HG03558 (cell line): ENCODE data around the gene TRIM56.
"Not testable (repeated sequence)": the region's sequence is repeated elsewhere in the genome, so short reads cannot be mapped to it uniquely, and the experiment has no call there.

Source experiments
- ATAC-seq: cut with Tn5 transposase; IDR thresholded peaks from one replicate; pipeline ENCODE4 v1.9.1; 2021; ENCODE audit warnings: moderate number of reproducible peaks; ENCODE audit not compliant: unreplicated experiment; ENCODE audit errors: extremely low read depth

TRIM56 gene

DNA sequence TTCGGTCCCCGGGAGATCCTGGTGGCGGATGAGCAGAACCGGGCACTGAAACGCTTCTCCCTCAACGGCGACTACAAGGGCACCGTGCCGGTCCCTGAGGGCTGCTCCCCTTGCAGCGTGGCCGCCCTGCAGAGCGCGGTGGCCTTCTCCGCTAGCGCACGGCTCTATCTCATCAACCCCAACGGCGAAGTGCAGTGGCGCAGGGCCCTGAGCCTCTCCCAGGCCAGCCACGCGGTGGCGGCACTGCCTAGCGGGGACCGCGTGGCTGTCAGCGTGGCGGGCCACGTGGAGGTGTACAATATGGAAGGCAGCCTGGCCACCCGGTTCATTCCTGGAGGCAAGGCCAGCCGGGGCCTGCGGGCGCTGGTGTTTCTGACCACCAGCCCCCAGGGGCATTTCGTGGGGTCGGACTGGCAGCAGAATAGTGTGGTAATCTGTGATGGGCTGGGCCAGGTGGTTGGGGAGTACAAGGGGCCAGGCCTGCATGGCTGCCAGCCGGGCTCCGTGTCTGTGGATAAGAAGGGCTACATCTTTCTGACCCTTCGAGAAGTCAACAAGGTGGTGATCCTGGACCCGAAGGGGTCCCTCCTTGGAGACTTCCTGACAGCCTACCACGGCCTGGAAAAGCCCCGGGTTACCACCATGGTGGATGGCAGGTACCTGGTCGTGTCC is 3.7 kb downstream of the TRIM56 start:
- ATAC-seq, result no peak

DNA sequence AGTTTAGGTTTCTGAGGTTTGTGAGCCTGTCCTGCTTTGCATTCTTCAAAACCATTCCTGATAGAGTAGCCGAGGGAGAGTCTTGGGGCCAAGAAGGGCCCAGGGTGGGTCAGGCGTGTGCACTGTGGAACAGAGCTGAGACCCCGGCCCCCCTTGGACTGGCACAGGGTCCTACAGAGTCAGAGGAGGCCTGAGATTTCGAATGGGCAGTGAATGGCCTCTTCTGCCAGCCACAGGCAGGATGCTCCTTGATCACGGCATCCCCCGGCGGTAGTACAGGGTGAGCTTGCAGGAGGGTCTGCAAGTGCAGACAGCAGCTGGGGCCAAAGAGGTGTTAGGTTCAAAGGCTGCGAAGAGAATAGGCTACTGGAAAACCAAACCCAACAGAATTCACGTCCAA is 4.6 kb downstream of the TRIM56 start:
- no peak for ATAC-seq

DNA sequence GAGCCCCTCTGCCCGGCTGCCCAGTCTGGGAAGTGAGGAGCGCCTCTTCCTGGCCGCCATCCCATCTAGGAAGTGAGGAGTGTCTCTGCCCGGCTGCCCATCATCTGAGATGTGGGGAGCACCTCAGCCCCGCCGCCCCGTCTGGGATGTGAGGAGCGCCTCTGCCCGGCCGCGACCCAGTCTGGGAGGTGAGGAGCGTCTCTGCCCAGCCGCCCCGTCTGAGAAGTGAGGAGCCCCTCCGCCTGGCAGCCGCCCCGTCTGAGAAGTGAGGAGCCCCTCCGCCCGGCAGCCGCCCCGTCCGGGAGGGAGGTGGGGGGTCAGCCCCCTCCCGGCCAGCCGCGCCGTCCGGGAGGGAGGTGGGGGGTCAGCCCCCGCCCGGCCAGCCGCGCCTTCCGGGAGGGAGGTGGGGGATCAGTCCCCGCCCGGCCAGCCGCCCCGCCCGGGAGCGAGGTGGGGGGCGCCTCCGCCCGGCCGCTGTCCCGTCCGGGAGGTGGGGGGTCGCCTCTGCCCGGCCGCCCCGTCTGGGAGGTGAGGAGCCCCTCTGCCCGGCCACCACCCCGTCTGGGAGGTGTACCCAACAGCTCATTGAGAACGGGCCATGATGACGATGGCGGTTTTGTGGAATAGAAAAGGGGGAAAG is 7.1 kb downstream of the TRIM56 start:
- not testable (repeated sequence) for ATAC-seq

DNA sequence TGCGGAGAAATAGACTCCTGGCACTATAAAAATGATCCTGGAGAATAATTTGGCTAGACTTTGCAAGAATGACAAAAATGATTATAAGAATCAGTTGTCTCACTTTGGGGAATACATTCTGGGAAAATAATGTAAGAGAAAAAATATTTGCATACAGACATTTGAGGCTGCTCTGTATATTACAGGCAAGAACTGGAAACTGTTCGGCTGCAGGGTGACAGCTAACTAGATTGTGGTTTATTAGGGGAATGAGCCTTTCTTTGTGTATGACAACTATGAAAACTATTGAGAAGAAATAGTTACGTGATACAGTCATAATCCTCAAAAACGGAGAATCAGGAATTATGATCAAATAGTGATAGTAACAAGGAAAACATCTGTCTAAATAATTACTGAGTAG is 8.6 kb downstream of the TRIM56 start:
- ATAC-seq, result no peak

DNA sequence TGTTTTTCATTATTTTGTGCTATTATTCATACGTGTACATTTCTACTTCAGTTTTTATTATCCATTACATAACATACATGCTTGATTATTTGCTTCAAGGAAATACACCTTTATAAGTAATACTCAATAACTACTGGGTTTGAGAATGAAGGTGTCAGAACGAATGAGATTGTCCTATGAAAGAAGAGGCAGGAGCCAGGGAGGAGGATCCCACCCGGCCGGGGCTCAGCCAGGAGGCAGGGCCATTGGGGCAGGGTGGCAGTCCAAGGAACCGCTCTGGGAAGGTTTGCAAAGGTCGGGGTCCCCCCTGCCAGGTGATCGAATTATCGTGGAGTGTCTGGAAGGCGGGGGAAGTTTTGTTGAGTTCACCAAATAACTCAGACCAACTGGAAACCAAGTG is 9.1 kb downstream of the TRIM56 start:
- ATAC-seq, result no peak

- ATAC-seq, result no peak
Observed at GRCh38 chr7:101094791-101095375, 9.6 kb downstream of the TRIM56 start.

DNA sequence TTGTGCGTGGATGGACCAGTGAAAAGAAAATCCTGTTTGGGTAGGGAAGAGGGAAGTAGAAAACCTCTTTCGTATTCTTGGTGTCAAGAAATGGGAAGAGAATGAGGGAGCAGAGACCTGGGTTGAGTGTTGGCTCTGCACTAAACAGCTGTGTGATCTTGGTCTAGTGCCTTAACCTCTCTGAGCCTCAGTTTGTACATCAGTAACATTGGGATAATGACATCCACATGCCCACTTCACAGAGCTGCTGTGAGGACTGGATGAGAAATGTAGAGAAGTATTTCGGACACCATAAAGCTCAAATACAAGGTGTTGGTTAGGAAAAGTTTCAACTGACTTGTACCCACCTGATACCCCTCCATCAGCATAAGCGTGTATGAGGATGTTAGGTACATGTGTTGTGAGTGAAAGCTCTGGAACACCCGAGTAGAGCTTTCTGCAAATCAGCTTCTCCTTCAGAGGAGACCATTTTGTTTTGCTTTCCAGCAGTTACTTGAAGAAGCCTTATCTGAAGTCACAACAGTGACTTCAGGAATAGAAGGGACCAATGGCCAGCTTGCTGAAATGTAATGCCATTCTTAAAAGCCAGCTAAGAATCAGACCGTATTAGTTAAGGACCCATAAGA is 11.2 kb downstream of the TRIM56 start:
- ATAC-seq, result no peak

DNA sequence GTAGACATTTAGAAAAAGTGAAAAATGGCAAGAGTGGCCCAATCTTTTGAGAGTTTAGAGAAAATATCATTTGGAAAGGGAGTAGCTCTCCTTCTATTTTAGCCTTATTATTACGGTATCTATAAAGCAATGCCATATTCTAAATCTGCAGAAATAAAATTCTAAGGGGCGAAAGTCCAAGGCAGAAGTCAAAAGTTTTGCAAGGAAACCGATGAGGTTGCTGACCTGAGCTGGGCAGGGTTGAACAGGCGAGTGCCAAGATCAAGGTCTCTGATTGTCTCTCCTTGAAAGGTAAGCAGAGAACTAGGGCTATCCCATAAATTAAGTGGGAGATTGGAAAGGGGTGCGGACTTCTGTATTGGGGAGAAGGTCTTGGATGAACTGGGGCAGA is 11.7 kb downstream of the TRIM56 start:
- ATAC-seq, result no peak

DNA sequence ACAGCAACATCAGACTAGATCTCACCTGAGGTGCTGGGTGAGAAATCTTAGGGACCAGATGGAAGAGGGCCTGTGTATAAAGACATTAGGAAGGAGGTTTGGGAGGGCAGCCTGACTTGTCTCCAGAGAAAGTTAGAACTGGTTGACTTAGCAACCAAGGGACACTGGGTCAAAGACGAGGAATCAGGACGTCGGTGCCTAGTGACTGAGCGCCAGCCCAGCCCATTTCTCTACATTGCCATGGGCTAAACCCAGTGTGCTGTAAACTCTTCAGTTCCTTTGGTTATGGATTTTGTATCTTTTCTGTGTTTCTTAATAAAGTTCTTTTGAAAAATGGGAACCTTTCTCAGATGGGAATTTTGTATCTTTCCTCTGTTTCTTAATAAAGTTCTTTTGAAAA is 12.3 kb downstream of the TRIM56 start:
- no peak for ATAC-seq

- ATAC-seq, result no peak
Observed at GRCh38 chr7:101099969-101100781, 14.9 kb downstream of the TRIM56 start.

DNA sequence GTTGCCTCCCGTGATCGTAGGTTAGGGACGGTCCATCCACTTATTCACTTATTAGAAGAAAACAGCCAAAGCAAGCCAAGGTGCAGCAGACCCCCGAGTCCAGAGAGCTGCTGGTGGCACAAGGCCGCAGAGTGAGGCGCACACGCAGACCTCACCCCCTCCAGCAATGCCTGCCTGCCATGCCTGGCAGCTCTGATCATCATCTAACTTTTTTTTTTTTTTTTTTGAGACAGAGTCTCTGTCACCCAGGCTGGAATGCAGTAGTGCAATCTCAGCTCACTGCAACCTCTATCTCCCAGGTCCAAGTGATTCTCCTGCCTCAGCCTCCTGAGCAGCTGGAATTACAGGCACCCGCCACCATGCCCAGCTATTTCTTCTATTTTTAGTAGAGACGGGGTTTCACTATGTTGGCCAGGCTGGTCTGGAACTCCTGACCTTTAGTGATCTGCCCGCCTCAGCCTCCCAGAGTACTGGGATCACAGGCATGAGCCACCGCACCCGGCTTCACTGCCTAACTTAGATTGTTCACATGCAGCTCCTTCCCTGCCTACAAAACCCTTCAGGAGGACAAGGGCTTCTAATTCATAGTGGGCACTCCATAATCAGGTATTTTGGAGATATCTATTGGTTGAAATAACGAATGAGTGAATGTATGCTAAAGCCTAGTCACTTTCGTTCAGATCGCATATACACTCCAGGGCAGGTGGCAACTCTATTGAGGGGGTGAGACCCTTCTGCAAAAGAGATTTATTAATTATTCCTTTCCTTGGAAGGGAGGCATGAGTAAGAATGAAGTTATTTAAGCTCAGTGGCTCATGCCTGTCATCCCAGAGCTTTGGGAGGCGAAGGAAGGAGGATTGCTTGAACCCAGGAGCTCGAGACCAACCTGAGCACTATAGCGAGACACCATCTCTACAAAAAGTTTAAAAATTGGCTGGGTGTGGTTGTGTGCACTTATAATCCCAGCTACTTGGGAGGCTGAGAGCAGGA is 15.9 kb downstream of the TRIM56 start:
- no peak for ATAC-seq

DNA sequence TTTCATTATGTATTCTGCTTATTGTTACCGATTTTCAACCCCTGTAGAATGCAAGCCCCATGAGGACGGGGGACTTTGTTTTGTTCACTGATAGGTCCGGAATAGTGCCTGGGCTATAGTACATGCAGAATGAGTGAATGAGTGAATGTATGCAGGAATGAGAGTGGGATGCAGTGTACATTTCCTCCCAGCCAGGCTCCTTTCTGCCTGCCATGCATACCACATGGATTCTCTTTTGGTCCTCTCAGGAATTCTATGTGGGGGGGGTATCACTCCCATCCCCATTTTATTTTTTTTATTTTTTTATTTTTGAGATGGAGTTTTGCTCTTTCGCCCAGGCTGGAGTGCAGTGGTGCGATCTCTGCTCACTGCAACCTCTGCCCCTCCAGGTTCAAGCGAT is 16.7 kb downstream of the TRIM56 start:
- ATAC-seq, result no peak

DNA sequence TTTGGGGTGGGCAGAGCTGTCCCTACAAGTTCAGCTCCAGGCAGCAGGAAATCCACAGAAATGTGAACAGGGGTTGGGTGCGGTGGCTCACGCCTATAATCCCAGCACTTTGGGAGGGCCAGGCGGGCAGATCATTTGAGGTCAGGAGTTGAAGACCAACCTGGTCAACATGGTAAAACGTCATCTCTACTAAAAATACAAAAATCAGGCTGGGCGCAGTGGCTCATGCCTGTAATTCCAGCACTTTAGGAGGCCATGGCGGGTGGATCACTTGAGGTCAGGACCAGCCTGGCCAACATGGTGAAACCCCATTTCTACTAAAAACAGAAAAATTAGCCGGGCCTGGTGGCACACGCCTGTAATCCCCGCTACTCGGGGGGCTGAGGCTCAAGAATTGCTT is 18.4 kb downstream of the TRIM56 start:
- not testable (repeated sequence) for ATAC-seq

- ATAC-seq, result no peak
Observed at GRCh38 chr7:101104193-101104713, 19.0 kb downstream of the TRIM56 start.

GRCh38 chr7:101104799-101105198 is 19.5 kb downstream of the TRIM56 start:
- no peak for ATAC-seq

DNA sequence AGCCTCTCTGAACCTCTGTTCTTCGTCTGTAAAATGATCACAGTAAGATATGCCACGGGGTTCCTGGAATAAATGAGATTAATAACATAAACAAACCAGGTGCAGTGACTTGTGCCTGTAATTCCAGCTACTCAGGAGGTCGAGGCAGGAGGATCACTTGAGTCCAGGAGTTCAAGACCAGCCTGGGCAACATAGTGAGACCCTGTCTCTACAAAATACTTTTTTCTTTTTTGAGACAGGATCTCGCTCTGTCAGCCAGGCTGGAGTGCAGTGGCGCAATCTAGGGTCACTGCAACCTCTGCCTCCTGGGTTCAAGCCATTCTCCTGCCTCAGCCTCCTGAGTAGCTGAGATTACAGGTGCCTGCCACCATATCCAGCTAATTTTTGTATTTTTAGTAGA is 20.0 kb downstream of the TRIM56 start:
- not testable (repeated sequence) for ATAC-seq

DNA sequence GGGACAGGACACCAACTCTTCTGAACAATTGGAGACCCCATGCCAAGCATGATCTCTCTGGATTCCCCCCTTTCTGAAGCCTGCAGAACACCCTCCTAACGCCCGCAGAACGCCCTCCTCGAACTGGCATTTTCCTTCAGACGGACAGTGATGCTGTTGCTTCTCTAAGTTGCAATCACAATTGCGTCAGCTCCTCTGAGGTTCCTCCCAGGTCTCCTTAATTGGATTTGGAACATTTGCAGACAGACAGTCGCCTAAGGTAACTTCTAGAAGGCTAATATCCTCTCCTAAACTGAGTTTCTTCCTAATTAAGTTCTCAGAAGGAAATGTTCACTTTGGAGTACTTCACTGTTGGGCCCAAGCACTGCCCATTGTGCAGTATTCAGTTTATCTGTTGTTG is 21.1 kb downstream of the TRIM56 start:
- no peak for ATAC-seq

- no peak for ATAC-seq
Observed at GRCh38 chr7:101108330-101108857, 23.1 kb downstream of the TRIM56 start.

GRCh38 chr7:101108961-101109360 is 23.7 kb downstream of the TRIM56 start:
- no peak for ATAC-seq
